Caki2 (cell line): ENCODE results near the gene RAB27B. TPM values are rescaled to one million over a fixed set of nuclear protein-coding genes. Genes with fewer than 3 reads are reported as not detected.

Experiments used
- DNase-seq: peaks from one replicate; pipeline ENCODE4 v3.0.0-alpha.2; 2015; ENCODE audit warnings: low read depth
- in situ Hi-C: cut with HindIII; loops from 2 replicates; pipeline ENCODE4 v1.10.0; 2016; ENCODE audit warnings: low sequenced_read_pairs, low pct_unique_long_range_greater_than_20kb, mixed read lengths
- total RNA-seq: library from RNA; depleted of rRNA; stranded (reverse); fragments of >200 nt; shearing (Covaris generic); gene quantifications from 2 replicates; pipeline ENCODE4 v1.2.3, GENCODE V29; 2014; ENCODE audit warnings: low replicate concordance; rRNA removed

RAB27B gene
- total RNA-seq, 1 experiment from 2014 or later, result 1.5 TPM

DNA sequence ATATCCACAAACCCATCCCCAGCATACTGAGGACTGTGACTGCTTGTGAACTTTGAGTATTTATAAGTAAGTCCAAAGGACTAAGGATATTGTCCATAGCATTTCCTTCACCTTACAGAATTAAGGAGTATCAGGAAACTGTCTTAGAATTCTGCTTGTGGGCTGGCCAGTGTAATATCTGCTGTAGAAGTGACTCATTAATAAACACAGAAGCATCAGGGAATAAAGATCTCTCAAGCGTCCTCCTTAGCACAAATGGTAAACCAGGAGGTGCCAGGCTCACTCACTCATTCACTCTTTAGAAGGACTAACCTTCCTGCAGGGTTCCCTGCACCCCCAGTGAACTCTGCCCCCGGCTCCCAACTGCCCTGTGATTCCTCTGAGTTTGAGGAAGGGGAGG lies 100.0 kb downstream of the RAB27B start:
- DNase-seq, result no peak
- in situ Hi-C loops, result no loop called here

DNA sequence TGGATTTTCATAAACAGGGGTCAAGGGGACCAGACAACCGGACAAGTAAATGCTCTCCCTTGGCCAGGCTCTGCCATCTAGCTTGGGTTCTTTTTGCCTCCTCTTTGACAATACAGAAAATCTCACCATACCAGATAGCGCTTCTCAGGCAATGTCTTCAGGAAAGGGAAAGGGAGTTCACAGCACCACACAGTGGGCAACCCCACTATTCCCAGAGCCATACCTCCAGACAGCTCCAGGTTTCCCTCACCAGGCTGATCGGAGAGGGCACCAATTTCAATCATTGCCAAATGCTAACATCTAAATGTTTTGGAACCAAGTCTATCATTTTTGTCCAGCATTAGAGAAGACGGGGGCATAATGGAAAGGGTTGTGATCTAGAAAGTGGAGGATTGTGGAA lies 102.9 kb downstream of the RAB27B start:
- in situ Hi-C loops, result no loop called here
- no peak for DNase-seq

DNA sequence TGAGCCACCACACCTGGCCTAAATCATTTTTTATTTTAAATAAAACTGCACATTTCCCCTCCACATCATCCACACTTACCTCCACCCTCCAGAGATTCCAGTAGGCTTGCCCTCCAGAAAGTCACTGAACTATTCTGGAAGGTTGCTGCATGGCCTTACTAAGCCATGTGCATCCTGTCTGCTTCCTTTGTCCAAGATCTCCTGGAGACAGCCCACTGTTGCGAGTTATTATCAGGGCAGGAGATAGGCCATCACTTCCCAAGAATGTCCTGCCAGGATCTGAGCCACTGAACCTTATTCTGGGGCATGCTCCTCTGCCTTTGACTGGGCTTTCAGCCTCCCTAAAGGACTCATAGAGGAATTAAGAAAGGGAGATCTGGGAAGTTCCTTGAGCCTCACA lies 104.2 kb downstream of the RAB27B start:
- in situ Hi-C loops, result no loop called here
- DNase-seq, result no peak

DNA sequence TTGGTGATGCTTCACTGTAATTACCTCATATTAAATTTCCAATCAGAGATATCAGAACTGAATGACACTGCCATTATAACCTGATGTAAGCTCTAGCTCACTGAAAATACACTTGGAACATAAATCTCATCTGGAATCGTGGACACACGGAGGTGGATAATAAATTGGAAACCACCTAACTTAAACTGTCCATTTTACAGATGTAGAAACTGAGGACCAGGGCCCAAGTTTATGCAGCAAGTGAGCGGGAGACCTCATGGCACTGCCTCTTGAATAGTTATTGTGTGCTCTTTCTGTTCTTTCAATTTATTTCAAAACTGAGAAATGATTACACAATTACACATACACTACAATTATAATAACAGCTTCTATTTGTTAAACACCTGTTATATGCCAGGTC lies 110.2 kb downstream of the RAB27B start:
- DNase-seq, result no peak
- in situ Hi-C loops, result no loop called here

DNA sequence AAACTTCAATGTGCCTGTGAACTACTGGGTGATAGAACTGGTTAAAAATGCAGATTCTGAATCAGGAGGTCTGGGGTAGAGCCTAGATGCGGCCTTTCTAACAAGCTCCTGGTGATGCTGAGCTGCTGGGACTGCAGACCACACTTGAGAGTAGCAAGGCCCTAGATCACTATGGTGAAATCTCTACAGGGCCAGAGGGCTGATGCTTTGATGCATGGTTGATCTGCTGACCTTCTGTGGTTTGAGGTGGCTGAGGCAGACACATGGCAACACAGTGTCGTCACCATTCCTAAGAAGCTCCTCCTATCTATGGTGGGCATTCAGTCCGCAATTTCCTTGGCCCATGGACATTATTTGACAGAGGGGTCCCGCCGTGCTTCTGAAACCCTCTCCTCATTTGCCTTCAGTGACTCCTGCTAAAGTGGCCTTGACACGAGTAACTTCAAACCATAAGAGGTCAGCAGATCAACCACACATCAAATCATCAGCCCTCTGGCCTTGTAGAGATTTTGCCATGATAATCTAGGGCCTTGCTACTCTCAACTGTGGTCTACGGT lies 111.2 kb downstream of the RAB27B start:
- in situ Hi-C loops, result no loop called here

DNA sequence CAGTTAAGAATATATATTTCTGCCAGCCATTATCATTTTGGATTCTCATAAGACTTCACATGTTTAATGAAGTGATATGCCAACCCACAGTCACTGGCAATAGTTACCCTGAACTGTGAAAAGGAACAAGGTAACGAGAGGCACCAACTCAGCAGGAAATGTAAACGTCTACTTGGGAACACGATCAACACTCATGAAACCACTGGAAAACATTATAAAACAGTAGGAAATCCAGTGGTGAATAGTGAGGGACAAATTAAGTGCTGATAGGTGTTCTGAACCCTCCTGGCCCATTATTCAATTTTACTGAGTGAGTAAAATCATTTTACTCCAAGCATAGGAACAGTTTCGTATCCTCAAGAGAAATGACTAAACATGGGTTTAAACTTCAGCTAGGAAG lies 113.9 kb downstream of the RAB27B start:
- in situ Hi-C loops, result no loop called here
- DNase-seq, result no peak

More for the DNA sequence above, 111.2 kb downstream of the RAB27B start:
- no peak for DNase-seq

DNA sequence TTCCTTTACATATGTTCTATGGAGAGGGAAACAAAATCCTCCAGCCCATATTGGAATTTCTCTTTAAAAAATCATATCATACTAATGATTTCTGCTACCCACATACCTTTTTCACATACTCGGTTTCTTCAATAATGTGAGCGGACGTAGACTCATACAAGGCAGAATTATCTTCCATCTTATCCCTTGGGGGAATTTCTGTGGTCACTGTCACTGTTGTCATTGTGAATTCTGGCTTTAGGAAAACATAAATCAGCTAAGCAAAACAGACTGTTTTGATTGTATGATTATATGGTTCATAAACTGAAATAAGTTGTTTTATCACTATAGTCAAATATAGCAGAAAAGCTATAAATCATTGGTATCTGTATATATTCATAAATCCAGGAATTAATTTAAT lies 114.3 kb downstream of the RAB27B start:
- DNase-seq, result no peak
- in situ Hi-C loops, result no loop called here

Other genes with a start within 250 kb of the RAB27B start
- gene DYNAP, start 237.2 kb upstream of the RAB27B start, total RNA-seq, result not detected in 2 replicates
- gene CCDC68, start 131.0 kb downstream of the RAB27B start, total RNA-seq, result 0.27 and 0.43 TPM in 2 replicates